Endometrial microvascular endothelial cells (primary cell): ENCODE results near the gene SLC45A3. TPM values are rescaled to one million over a fixed set of nuclear protein-coding genes. Genes with fewer than 3 reads are reported as not detected.
"Not testable (repeated sequence)": the region's sequence is repeated elsewhere in the genome, so short reads cannot be mapped to it uniquely, and the experiment has no call there.

ENCODE experiments used
- in situ Hi-C: cut with HindIII; loops from 2 replicates; pipeline ENCODE4 v1.10.0; 2017; ENCODE audit warnings: low sequenced_read_pairs, low pct_unique_long_range_greater_than_20kb; ENCODE audit errors: inconsistent ontology term
- total RNA-seq: library from RNA; depleted of rRNA; stranded (reverse); fragments of >200 nt; gene quantifications from one replicate; pipeline ENCODE4 v1.2.3, GENCODE V29; 2015; ENCODE audit errors: inconsistent ontology term

The SLC45A3 gene
- total RNA-seq, 1 donor from 2014 or later = 22.3 TPM

DNA sequence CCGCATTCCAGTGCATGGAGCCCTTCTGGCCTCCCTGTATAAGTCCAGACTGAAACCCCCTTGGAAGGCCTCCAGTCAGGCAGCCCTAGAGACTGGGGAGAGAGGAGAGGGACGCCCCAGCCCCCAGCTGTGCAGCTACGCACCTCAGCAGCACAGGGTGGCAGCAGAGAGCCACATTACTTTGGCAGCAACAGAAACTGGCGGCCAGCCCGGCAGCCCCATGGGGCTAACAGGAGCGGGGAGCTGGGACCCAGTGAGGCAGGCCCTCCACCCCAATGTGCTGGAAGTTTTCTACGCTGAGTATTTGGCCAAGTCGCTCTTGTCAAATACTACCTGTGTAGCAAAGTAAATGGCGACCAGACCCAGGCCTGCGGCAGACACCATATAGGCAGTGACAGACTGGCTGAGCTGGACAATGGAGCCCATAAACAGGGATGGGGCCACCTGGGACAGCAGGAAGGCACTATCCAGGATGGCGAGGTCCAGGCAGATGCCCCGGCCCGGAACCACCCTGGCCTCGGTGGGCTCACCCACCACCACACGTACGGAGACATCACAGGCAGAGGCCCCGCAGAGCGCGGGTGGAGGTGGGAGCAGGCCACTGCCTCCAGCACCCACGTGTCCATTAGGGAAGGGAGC is 21.2 kb downstream of the SLC45A3 start:
- in situ Hi-C loops = no loop called here

DNA sequence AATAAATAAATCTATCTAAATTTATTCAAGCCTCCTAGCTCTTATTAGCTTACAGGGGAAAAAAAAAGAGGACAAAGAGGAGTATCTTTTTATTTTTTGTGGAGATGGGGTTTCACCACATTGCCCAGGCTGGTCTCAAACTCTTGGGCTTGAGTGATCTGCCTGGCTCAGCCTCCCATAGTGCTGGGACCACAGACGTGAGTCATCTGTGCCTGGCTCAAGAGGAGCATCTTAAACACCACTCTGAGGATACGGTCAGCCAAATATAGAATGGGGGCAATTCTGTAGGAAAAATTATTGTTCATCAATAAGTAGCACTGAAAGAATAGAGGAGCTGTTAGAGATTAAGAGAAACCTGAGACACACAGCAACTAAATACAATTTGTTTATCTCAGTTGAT is 24.1 kb downstream of the SLC45A3 start:
- in situ Hi-C loops = no loop called here

DNA sequence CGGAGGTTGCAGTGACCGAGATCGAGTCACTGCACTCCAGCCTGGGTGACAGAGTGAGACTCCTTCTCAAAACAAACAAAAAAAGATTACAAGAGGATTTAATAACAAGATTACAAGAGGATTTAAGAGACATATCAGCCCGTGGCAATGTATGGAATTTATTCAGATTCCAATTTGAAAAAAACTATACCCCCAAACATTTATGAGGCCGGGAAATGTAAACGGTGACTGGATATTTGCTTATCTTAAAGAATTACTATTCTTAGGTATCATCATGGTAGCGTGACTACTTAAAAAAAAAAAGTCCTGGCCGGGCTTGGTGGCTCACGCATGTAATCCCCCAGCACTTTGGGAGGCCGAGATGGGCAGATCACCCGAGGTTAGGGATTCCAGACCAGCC is 27.3 kb downstream of the SLC45A3 start:
- in situ Hi-C loops = no loop called here

DNA sequence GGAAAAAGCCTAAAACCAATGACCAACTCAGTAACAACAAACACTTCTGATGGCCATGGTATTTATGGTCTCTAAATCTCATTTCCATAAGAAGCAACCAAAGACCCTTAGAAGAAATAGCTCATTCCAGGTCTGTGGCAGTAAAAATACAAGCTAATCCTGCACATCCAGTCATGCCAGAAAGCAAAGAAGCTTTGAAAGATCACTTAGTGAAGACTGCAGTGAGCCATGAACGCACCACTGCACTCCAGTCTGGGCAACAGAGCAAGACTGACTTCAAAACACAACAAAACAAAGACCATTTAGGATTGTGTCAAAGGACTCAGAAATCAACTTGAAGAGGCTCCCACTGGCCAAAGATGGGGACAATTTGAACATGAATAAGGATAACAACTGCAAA is 30.1 kb downstream of the SLC45A3 start:
- in situ Hi-C loops = no loop called here

DNA sequence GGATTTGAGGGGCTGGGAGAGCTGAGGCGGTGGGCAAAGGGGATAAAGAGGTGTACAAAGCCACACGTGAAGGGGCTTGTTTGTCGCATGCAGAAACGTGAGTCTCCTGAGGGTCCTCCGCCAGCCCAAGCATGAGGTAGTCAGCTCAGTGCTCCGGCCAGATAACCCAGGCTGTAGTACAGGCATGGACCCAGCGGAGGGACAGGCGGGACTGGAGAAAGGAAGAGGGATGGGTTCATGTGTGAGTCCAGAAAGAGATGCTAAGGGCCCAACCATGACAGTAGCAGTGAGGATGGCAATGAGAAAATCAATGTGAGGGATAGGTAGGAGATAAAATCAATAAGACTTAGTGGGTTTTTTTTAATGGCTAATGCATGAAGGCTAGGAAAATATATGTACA is 34.8 kb downstream of the SLC45A3 start:
- in situ Hi-C loops = no loop called here

DNA sequence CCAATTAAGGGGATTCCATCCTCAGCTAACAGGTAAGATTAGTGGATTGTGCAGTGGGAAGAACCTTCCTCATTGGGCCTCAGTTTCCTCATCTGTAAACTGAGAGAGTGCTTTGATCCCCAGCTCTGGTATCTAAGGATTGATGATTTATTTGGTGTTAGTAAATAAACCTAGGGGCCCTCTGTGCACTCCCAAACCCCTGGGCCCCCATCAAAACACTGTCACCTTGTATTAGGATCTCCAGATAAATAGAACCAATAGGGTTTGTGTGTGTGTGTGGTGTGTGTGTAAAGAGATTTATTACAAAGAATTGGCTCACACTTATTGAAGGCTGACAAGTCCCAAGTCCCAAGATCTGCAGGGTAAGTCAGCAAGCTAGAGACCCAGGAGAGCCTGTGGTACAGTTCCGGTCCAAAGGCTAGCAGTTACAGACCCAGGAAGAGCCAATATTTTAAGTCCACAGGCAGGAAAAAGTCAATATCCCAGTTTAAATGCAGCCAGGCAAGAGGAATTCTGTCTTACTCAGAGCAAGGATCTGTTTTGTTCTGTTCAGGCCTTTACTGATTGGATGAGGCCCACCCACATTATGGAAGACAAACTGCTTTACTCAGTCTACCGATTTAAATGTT is 37.5 kb downstream of the SLC45A3 start:
- in situ Hi-C loops = no loop called here

DNA sequence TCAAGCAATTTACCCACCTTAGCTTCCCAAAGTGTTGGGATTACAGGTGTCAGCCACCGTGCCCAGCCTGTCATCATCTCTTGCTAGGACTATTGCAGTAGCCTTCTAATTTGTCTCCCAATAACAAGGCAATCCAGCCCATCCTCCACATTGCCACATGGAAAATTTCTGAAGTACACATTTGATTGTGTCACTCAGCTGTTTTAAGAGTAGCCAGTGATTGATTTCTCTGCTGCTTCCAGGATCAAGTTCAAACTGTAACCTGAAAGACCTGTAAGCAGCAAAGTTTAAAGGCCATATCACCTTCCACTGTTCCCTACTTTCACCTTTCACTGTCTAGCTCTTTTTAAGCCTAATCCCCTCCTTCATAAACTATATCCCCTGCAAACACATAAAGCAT is 40.7 kb downstream of the SLC45A3 start:
- in situ Hi-C loops = no loop called here

DNA sequence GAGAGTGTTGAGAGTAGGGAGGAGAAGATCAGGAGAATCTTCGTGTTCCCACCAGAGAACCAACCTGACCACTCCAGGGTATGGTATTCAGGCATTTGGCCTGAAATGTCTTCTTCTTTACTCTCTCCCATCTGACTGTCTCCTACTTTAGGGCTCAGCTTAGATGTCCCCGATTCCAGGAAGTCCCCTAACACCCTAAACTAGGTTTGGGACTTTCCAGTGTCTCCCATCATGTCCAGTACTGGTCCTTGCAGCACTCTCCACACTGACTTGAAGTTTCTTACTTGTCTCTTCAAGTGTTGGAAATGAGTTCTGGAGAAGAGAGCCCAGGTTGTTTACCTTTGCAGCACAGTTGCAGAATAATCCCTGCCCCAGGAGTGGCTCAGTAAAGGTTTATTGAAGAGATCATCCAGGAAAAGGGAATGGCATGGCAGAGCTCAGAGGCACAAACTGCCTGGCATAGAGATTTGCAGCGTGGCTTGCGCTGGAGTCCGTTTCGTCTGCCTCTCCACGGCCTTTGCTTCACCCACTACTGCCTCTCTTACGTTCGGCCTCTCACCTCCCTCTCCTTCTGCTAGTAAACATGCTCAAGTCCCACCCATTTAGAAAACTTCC is 42.3 kb downstream of the SLC45A3 start:
- in situ Hi-C loops = no loop called here

DNA sequence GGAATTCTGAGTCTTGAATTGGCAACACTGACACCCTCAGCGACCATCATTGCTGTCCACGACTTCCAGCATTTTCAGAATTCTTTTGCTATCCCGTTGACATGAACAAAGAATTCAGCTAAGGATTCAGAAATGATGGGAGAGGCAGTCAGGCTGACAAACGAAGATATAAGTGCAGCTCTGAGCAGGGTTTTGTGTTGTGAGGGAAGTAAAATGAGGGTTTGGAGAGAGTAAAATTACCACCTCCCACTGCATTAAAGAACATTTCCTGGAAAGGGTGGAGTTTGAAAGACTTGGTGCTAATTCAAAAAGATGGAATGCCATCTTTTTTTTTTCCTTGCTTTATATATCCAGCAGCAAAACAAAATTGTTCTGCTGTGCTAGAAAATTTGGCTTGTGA is 43.6 kb downstream of the SLC45A3 start:
- in situ Hi-C loops = no loop called here

DNA sequence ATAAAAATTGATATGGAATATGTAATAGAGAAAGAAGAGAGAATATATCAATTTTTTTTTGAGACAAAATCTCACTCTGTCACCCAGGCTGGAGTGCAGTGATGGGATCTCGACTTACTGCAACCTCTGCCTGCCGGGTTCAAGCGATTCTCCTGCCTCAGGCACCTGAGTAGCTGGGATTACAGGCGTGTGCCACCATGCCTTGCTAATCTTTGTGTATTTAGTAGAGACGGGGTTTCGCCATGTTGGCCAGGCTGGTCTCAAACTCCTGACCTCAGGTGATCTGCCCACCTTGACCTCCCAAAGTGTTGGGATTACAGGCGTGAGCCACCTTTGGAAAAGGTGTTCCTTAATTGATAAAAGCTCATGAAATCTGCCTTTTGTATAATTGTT is 44.2 kb downstream of the SLC45A3 start:
- in situ Hi-C loops = not testable (repeated sequence)

DNA sequence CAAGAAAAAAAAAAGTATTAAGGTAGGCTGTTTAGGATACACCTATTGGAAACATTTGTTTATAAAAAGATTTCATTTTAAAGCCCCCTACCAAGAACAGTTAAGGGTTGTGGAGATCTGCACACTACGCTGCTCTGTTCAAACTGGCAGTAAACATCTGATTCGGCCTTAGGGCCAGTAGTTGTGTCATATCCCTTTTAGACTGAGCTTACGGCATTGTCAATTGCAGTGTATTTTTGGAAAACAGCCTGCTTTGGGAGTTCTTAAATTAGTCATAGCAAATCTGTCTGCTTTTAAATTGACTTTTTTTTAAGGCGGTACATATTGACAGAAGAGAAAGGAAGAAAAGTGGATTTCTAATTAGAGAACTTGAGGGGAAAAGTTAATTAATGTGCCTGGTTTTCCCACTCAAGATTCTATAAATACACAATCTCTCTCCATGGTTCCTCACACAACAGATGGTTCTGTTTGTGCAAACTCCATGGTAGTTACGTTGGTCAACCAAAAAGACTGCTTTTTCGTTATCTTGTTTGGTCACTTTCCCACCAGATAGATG is 46.8 kb downstream of the SLC45A3 start:
- in situ Hi-C loops = no loop called here

DNA sequence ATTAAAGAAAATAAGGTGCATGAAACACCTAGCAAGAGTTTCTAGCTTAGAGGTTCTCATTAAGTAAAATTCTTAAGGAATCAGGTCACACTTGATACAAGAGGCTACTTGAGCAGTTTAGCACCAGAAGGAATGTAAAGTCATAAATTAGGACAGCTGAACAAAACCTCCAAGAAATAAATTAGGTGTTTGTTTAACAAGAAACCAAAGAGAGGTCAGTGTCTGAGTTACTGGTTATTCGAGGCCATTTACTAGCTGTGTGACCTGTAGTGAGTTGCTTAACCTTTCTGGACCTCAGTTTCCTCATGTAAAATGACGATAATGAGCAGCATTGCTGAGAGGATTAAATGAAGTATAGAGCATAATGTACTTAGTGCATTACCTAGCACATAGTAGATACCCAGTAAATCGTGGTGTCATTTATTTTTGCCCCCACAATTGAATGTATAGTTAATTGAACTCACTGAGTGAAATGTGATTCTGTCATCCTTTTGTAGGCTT is 47.6 kb downstream of the SLC45A3 start:
- in situ Hi-C loops = no loop called here

DNA sequence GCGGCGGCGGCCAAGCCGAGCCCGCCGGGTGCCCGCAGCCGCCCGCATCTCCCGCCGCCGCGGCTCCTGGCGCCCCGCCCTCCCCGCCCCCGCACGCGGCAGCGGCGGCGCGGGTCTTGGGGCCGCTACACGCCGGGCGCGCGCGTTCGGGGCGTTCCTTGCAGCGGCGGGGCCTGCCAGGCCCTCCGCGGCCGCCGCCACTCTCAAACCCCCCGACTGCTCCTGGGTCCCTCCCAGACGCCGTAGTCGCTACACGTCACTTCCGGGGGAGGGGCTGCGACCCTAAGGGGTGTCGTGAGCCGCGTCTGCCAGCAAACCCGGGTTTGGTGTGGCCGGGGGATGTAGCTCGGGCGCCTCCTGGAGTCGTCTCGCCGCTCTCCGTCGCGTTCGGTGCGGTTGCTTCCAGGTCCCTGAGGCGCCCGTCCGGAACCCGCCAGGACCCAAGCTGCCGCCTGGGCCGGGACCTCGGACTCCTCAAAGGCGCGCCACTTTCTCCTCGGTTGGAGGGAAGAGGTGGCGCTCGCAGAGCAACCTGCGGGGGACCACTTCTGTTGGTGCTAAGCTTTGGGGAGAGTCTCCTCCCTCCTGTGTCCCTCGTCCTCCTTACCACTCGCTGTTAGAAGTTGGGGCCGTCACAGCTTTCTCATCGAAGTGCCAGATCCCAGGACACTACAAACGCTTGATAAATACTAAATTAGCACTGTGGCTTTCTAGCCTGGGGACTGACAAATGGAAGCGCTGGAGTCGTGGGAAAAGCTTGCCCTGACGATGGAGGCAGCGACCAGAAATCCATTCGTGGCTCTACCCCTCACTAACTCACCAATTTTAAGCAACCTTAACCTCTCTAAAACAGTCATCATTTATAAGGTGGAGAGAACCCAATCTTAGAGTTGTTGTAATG is 48.3 kb downstream of the SLC45A3 start, which contains the start of gene ELK4:
Gene ELK4, minus strand, starts transcription at position 244 of the 901 bp plus-strand sequence. CDS start 8,129 bp downstream, outside the sequence.
- in situ Hi-C loops = no loop called here

DNA sequence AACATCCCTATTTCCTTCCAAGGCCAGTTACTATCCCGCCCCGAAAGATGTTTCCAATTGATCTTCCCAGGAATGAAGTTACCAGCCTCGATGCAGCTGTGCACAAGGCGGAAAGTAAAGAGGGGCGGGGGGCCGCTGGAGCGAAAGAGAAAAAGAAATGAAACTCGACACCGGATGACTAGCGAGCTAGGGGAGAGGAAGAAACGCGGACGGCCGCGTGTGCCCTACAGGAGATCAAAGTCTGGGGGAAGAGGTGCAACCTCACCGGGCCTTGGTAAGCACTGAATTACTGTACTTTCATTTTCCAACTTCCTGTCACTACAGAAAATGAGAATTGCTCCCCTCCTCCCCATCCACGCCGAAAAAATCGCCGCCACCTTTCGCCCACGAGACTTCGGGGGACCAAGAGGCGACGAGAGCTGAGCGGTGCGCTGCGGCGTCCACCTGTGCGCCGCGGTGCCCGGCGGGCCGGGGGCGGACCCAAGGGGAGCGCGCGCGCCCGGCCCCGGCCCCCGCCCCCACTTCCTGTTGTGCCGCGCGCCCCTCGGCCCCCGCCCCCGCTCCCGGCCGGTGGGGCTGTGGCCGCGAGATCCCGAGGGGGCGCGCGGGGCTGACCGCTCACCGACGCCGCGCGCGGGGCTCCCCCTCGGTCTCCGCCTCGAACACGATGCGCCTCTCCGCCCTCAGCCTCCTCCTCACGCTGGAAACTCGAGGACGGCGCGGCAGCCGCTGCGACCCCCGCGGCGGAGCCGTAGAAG is 49.1 kb downstream of the SLC45A3 start:
- in situ Hi-C loops = no loop called here

DNA sequence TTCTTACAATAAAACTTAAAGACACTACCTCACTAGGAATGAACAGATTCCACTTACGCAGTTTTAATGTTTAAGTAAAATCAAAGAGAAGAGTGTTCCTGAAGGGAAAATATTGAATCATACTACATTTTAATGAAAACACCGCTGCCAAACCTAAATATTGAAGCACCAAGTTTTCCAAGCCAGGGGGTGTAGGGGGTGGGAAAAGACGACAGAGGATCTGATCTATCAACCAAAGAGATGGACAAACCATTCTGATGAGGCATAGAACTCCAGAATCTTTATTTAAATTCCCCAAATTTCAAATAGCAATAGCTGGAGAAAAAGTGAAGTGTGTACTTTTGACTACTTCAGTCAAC is 49.7 kb downstream of the SLC45A3 start:
- in situ Hi-C loops = no loop called here

DNA sequence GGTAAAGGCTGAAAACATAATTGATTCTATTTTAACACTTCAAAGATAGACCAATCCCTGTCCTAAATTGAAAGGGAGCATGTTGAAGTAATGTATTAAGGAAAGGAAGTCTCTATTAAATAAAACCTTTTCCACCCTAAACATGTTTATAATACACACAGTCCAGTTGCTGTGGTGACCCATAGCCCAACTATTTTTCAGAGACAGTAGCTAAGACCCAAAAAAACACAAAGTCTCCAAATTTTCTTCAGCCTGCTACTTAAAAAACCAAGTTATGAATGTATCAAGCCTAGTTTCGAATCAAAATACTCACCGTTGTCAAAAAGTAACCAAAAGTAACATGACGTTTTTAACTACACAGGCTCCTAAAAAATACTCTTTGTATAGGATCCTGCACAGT is 50.1 kb downstream of the SLC45A3 start:
- in situ Hi-C loops = no loop called here

DNA sequence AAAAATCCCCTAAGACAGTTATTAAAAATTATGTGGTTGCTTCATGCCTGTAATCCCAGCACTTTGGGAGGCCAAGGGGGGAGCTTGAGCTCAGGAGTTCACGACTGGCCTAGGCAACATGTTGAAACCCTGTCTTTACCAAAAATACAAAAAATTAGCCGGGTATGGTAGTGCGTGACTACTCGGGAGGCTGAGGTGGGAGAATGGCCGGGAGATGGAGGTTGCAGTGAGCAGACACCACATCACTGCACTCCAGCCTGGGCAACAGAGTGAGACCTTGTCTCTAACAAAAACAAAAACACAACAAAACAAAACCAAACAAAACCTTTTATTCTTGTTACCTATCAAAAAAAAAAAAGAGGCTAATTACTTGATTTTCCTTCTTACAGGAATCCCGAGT is 50.6 kb downstream of the SLC45A3 start:
- in situ Hi-C loops = no loop called here

DNA sequence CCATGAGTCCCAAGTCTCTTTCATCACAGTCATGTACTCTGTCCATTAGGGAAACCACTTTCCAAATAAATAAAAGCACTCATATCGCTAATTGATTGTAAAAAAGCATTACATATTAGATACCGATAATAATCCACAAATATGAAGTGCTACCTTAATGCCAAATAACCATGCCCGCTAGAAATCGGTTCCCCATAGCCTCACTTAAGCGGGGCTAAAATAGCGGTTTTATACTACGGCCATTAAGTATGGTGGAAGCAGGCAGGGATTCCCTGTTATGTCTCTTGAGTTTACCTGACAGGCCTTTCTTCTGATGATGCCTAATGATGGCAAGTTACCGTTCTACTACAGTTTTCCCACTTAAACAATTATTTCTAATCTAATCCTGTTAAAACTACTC is 52.4 kb downstream of the SLC45A3 start:
- in situ Hi-C loops = no loop called here
